GM19238 (cell line): ENCODE measurements around the gene RFNG.

Experiments
- DNase-seq: peaks from one replicate; pipeline ENCODE4 v3.0.0; 2011; ENCODE audit warnings: low spot score; ENCODE audit not compliant: insufficient read length

The RFNG gene

GRCh38 chr17:82078433-82078832 is 26.8 kb upstream of the RFNG start:
- DNase-seq, result no peak

GRCh38 chr17:82077617-82078358 is 26.2 kb upstream of the RFNG start:
- DNase-seq, result no peak

GRCh38 chr17:82076785-82077591 is 25.4 kb upstream of the RFNG start:
- DNase-seq, result no peak

- DNase-seq, result no peak
These were observed 24.6 kb upstream of the RFNG start for GRCh38 chr17:82076018-82076784.

- no peak for DNase-seq
These were observed 21.8 kb upstream of the RFNG start for GRCh38 chr17:82073446-82073845.

- no peak for DNase-seq
These were observed 21.2 kb upstream of the RFNG start for GRCh38 chr17:82072827-82073226.

GRCh38 chr17:82070611-82071010 is 19.0 kb upstream of the RFNG start:
- DNase-seq, result no peak

- peak; percentile 92 for DNase-seq
These were observed 14.2 kb upstream of the RFNG start, which contains the start of gene DUS1L for GRCh38 chr17:82065638-82066303. TSS of gene DUS1L (minus strand) at chr17:82065804. CDS start at chr17:82065059, 745 bp downstream.

GRCh38 chr17:82065193-82065637 is 13.6 kb upstream of the RFNG start:
- peak; percentile 74 for DNase-seq

- DNase-seq, result no peak
These were observed 13.0 kb upstream of the RFNG start for GRCh38 chr17:82064433-82065192.

GRCh38 chr17:82063424-82064415 is 12.1 kb upstream of the RFNG start:
- no peak for DNase-seq

- DNase-seq, result no peak
These were observed 11.4 kb upstream of the RFNG start for GRCh38 chr17:82062984-82063368.

- DNase-seq, result no peak
These were observed 10.7 kb upstream of the RFNG start for GRCh38 chr17:82062076-82062983.

GRCh38 chr17:82061047-82061925 is 9.7 kb upstream of the RFNG start:
- no peak for DNase-seq

- no peak for DNase-seq
These were observed 9.0 kb upstream of the RFNG start for GRCh38 chr17:82060614-82061013.

GRCh38 chr17:82060001-82060380 is 8.4 kb upstream of the RFNG start:
- DNase-seq, result no peak

- no peak for DNase-seq
These were observed 7.8 kb upstream of the RFNG start for GRCh38 chr17:82059272-82060000.
